Liver (tissue), 9 donors: ENCODE data around the gene NOM1. TPM values are rescaled to one million over a fixed set of nuclear protein-coding genes. Genes with fewer than 3 reads are reported as not detected.
A peak's percentile ranks its signal among the peaks of the same experiment; 100 is the strongest.

Experiments
- DNase-seq: peaks from one replicate; pipeline ENCODE4 v3.0.0-alpha.2; 2017; ENCODE audit warnings: low spot score
- H3K27ac ChIP-seq, 2 donors: one replicate each; pipeline ENCODE4 v1.7.0; 2013; ENCODE audit warnings: inconsistent platforms in 2 of 2, low read length in 2 of 2, control low read depth in 1 of 2, low read depth in 1 of 2, mild to moderate bottlenecking in 1 of 2
- H3K27me3 ChIP-seq, 4 donors: one replicate each; pipeline versions ENCODE4 v1.6.1 to v1.7.0; 2013; ENCODE audit warnings: low read length in 3 of 4, inconsistent platforms in 1 of 4, mild to moderate bottlenecking in 1 of 4, moderate library complexity in 1 of 4; ENCODE audit not compliant: control insufficient read depth in 4 of 4, insufficient read depth in 4 of 4
- H3K36me3 ChIP-seq, 4 donors: one replicate each; pipeline versions ENCODE4 v1.6.1 to v1.7.0; 2013; ENCODE audit warnings: low read length in 3 of 4, mild to moderate bottlenecking in 3 of 4, low read depth in 1 of 4, moderate library complexity in 1 of 4; ENCODE audit not compliant: control insufficient read depth in 4 of 4, insufficient read depth in 3 of 4
- H3K4me1 ChIP-seq, 4 donors: one replicate each; pipeline versions ENCODE4 v1.6.1 to v1.7.0; 2013; ENCODE audit warnings: low read length in 3 of 4, mild to moderate bottlenecking in 3 of 4, moderate library complexity in 1 of 4; ENCODE audit not compliant: control insufficient read depth in 4 of 4, insufficient read depth in 4 of 4
- H3K4me3 ChIP-seq, 3 donors: one replicate each; pipeline versions ENCODE4 v1.6.1 to v1.7.0; 2013; ENCODE audit warnings: low read length in 3 of 3, control low read depth in 1 of 3, low read depth in 1 of 3, mild to moderate bottlenecking in 1 of 3
- H3K9ac ChIP-seq, 2 donors: one replicate each; pipeline ENCODE4 v1.7.0; 2013; ENCODE audit warnings: low read length in 2 of 2, mild to moderate bottlenecking in 2 of 2, moderate library complexity in 2 of 2, control low read depth in 1 of 2, low read depth in 1 of 2
- H3K9me3 ChIP-seq, 4 donors: one replicate each; pipeline versions ENCODE4 v1.6.1 to v1.7.0; 2013; ENCODE audit warnings: low read length in 3 of 4; ENCODE audit not compliant: control insufficient read depth in 4 of 4
- ATF3 ChIP-seq: IDR thresholded peaks from 2 replicates; pipeline ENCODE4 v1.6.1; 2016; ENCODE audit warnings: antibody characterized with exemption
- CTCF ChIP-seq: fragments of 150-350 bp; IDR thresholded peaks from 2 replicates; pipeline ENCODE4 v1.5.1; 2017; ENCODE audit warnings: improper control_type of control experiment, low read depth, low read length; ENCODE audit not compliant: missing input control
- EGR1 ChIP-seq, 2 donors: IDR thresholded peaks; 2 replicates each; pipeline ENCODE4 v1.6.1; 2016 to 2018; ENCODE audit warnings: antibody characterized with exemption in 2 of 2, low read depth in 2 of 2
- FOXA1 ChIP-seq: IDR thresholded peaks from 2 replicates; pipeline ENCODE4 v1.6.1; 2016; ENCODE audit warnings: antibody characterized with exemption
- FOXA2 ChIP-seq: IDR thresholded peaks from 2 replicates; pipeline ENCODE4 v1.6.1; 2016; ENCODE audit warnings: antibody characterized with exemption
- GABPA ChIP-seq, 2 donors: IDR thresholded peaks in 1 of 2; conservative IDR thresholded peaks in 1 of 2; 2 replicates each; pipeline ENCODE4 v1.6.1; 2016; ENCODE audit warnings: antibody characterized with exemption in 2 of 2, mild to moderate bottlenecking in 1 of 2, moderate library complexity in 1 of 2
- HNF4A ChIP-seq, 2 donors: conservative IDR thresholded peaks; 2 replicates each; pipeline ENCODE4 v1.6.1; 2016; ENCODE audit warnings: antibody characterized with exemption in 2 of 2, mild to moderate bottlenecking in 2 of 2
- JUND ChIP-seq, 2 donors: IDR thresholded peaks; 2 replicates each; pipeline ENCODE4 v1.6.1; 2016; ENCODE audit warnings: antibody characterized with exemption in 2 of 2
- MAX ChIP-seq: IDR thresholded peaks from 2 replicates; pipeline ENCODE4 v1.6.1; 2016; ENCODE audit warnings: antibody characterized with exemption
- NR2F2 ChIP-seq: IDR thresholded peaks from 2 replicates; pipeline ENCODE4 v1.6.1; 2016; ENCODE audit warnings: antibody characterized with exemption
- RAD21 ChIP-seq, 2 donors: IDR thresholded peaks; 2 replicates each; pipeline ENCODE4 v1.6.1; 2016; ENCODE audit warnings: antibody characterized with exemption in 2 of 2, mild to moderate bottlenecking in 2 of 2
- REST ChIP-seq: IDR thresholded peaks from 2 replicates; pipeline ENCODE4 v1.6.1; 2016; ENCODE audit warnings: antibody characterized with exemption, mild to moderate bottlenecking
- RXRA ChIP-seq, 2 donors: IDR thresholded peaks; 2 replicates each; pipeline ENCODE4 v1.6.1; 2017 to 2018; ENCODE audit warnings: antibody characterized with exemption in 2 of 2, mild to moderate bottlenecking in 1 of 2
- SP1 ChIP-seq: IDR thresholded peaks from 2 replicates; pipeline ENCODE4 v1.6.1; 2018; ENCODE audit warnings: antibody characterized with exemption, mild to moderate bottlenecking
- TAF1 ChIP-seq: conservative IDR thresholded peaks from 2 replicates; pipeline ENCODE4 v1.6.1; 2016; ENCODE audit warnings: antibody characterized with exemption, mild to moderate bottlenecking
- YY1 ChIP-seq: IDR thresholded peaks from 2 replicates; pipeline ENCODE4 v1.6.1; 2016; ENCODE audit warnings: antibody characterized with exemption, mild to moderate bottlenecking
- ZBTB33 ChIP-seq: IDR thresholded peaks from 2 replicates; pipeline ENCODE4 v1.6.1; 2016; ENCODE audit warnings: antibody characterized with exemption
- WGBS: extraction: QIAGEN DNeasy Blood & Tissue Kit; methylation state at CpG from one replicate; pipeline ENCODE4 v1.1.7; 2013; 5-methylcytosine and 5-hydroxymethylcytosine counted together
- polyA plus RNA-seq, 2 donors: library from polyadenylated mRNA; stranded (reverse) in 1 of 2; unstranded in 1 of 2; fragments of 200-250 nt in 1 of 2; fragments of >200 nt in 1 of 2; fragmentation: Nextera tagmentation in 1 of 2; extraction: Ambion mirVana in 1 of 2; gene quantifications; one replicate each; pipeline versions ENCODE4 v1.2.1 to v1.2.3, GENCODE V29; 2013 to 2015
- total RNA-seq, 2 donors: library from RNA; depleted of rRNA; stranded (reverse); fragments of >200 nt; gene quantifications; one replicate each; pipeline ENCODE4 v1.2.3, GENCODE V29; 2014
- donor health status: healthy.
- donor health status: healthy.
- donor health status: healthy.
- donor health status: healthy.
- donor health status: healthy.

NOM1 gene
- total and polyA plus RNA-seq, 4 donors = 4.0 to 11.4 (median 6.2) TPM

GRCh38 chr7:157021071-157021870 is 71.8 kb downstream of the NOM1 start:
- peaks cover 0 to 3% (median 1%) of the 10 kb centered on the region in 4 donors for H3K9me3 ChIP-seq
- no peak overlapping the region for H3K9ac ChIP-seq
- peaks cover 9 to 38% (median 30%) of the 10 kb centered on the region in 4 donors for H3K27me3 ChIP-seq
- WGBS = 3% methylated on average over 84 of the region's 84 CpGs
- peak overlapping the region in 1 of 3 donors; percentile 36 for H3K4me3 ChIP-seq
- no peak for DNase-seq
- H3K4me1 ChIP-seq = peaks cover 0 to 24% (median 11%) of the 10 kb centered on the region in 4 donors
- no peaks in the 10 kb centered on the region for H3K36me3 ChIP-seq
- TF ChIP-seq NR2F2 = no peak
- no peak for TF ChIP-seq YY1
- TF ChIP-seq MAX = no peak
- no peak for TF ChIP-seq RAD21 (IDR thresholded peaks at IDR 0.05)
- no peak for TF ChIP-seq FOXA2
- no peak for TF ChIP-seq CTCF
- TF ChIP-seq SP1 = no peak
- no peak for TF ChIP-seq TAF1
- no peak for TF ChIP-seq REST
- TF ChIP-seq ATF3 = no peak
- TF ChIP-seq JUND (IDR thresholded peaks at IDR 0.05) = no peak
- TF ChIP-seq GABPA (IDR thresholded peaks at IDR 0.05 in 1 of 2, conservative IDR thresholded peaks at IDR 0.05 in 1 of 2) = no peak
- no peak for TF ChIP-seq FOXA1
- no peak overlapping the region for H3K27ac ChIP-seq

GRCh38 chr7:157021871-157022680 is 72.6 kb downstream of the NOM1 start:
- peaks cover 0 to 24% (median 11%) of the 10 kb centered on the region in 4 donors for H3K4me1 ChIP-seq
- no peak overlapping the region for H3K4me3 ChIP-seq
- TF ChIP-seq REST (no peak), HNF4A (conservative IDR thresholded peaks at IDR 0.05) (no peak), ZBTB33 (no peak), EGR1 (IDR thresholded peaks at IDR 0.05; ENCODE audit: low read depth in 2 of 2) (no peak), RXRA (IDR thresholded peaks at IDR 0.05) (no peak)

More at GRCh38 chr7:157021871-157022680, 72.6 kb downstream of the NOM1 start:
- DNase-seq = no peak
- Histone ChIP-seq H3K27ac (no peak overlapping the region), H3K36me3 (no peaks in the 10 kb centered on the region), H3K27me3 (peaks cover 6 to 35% (median 30%) of the 10 kb centered on the region in 4 donors), H3K9me3 (peaks cover 0 to 3% (median 1%) of the 10 kb centered on the region in 4 donors), H3K9ac (no peak overlapping the region)
- 6% methylated on average over 30 of the region's 30 CpGs for WGBS
